Activated CD4-positive, alpha-beta memory T cell treated with anti-CD3 and anti-CD28 coated beads, Interleukin-2, amount 10 ng/mL, durations not matched to agents 7 days and 5 days (primary cell): ENCODE data around the gene SEMA4D. TPM values are rescaled to one million over a fixed set of nuclear protein-coding genes. Genes with fewer than 3 reads are reported as not detected.

Source experiments
- CTCF ChIA-PET: fragments of 350-600 bp; sonication (Branson Sonifier 250); formaldehyde crosslinking; loops from one replicate; lab custom pipeline; 2021; ENCODE audit warnings: antibody characterized with exemption, inconsistent platforms; lab: Charles Lee
- POLR2A ChIA-PET: fragments of 350-600 bp; sonication (Branson Sonifier 250); formaldehyde crosslinking; loops from one replicate; lab custom pipeline; 2021; ENCODE audit warnings: antibody characterized with exemption; lab: Charles Lee
- DNase-seq: peaks from one replicate; pipeline ENCODE4 v3.0.0-alpha.2; 2020
- H3K27ac Mint-ChIP-seq: one replicate; pipeline ENCODE4 v1.8.0; 2021; ENCODE audit warnings: mild to moderate bottlenecking, mixed read lengths
- H3K27me3 Mint-ChIP-seq: one replicate; pipeline ENCODE4 v1.8.0; 2021; ENCODE audit warnings: mixed read lengths
- H3K36me3 Mint-ChIP-seq: one replicate; pipeline ENCODE4 v1.8.0; 2021; ENCODE audit warnings: low read depth, mixed read lengths
- H3K4me1 Mint-ChIP-seq: one replicate; pipeline ENCODE4 v1.8.0; 2021; ENCODE audit warnings: mixed read lengths
- H3K4me3 Mint-ChIP-seq: one replicate; pipeline ENCODE4 v1.8.0; 2021; ENCODE audit warnings: mild to moderate bottlenecking, mixed read lengths
- H3K9me3 Mint-ChIP-seq: one replicate; pipeline ENCODE4 v1.8.0; 2021; ENCODE audit warnings: mixed read lengths
- total RNA-seq, 2 experiments: library from RNA; stranded (reverse); gene quantifications; one replicate each; pipeline ENCODE4 v1.2.3, GENCODE V29; 2021

Gene SEMA4D
- total RNA-seq, 2 experiments from 2014 or later, result 339 to 350 TPM

DNA sequence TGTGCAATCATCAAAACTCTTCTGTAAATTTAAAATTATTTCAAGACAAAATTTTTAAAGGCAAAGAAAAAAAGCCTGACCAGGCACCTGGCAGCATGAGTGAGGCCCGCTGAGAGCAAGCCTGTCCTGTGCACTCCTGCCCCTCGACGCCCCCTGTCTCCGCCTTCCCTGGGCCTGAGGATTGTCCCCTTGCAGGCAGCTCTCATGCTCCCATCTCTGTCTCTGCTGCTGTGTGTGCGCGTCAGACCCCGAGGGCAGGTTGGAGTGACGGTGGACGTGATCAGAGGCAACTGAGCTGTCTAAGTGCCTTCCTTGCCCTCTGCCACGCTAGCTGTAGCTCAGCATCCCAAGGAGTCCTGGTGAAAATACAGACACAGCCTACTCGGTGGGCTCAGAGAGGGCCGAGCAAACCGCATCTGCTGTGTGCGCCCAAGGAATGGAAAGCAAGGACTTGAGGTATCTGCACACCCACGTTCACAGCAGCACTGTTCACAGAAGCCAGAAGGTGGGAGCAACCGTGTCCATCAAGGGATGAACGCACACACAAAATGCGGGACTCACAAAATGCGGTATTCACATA, 114.1 kb downstream of the SEMA4D start:
- DNase-seq, result no peak
- CTCF ChIA-PET, result interaction anchor here (1.4 kb wide), 1 partner anchor 165 kb away, joined by 4 read pairs; no protein-coding TSS in a partner anchor
- Mint-ChIP-seq H3K27ac (no peak overlapping the region), H3K36me3 (peaks cover 85% of the 10 kb centered on the region), H3K9me3 (no peaks in the 10 kb centered on the region), H3K4me1 (peaks cover 41% of the 10 kb centered on the region), H3K4me3 (no peak overlapping the region), H3K27me3 (no peaks in the 10 kb centered on the region)
- POLR2A ChIA-PET, result interaction anchor here (1.5 to 3.5 kb wide), 3 partner anchors 14 to 165 kb away, joined by 3 to 11 read pairs (median 6); no protein-coding TSS in a partner anchor

GRCh38 chr9:89383030-89383720, 114.7 kb downstream of the SEMA4D start:
- ChIA-PET CTCF (interaction anchor here (1.0 to 1.4 kb wide), 2 partner anchors 166 kb away, joined by 3 to 4 read pairs; no protein-coding TSS in a partner anchor), POLR2A (interaction anchor here (1.5 to 3.5 kb wide), 3 partner anchors 15 to 166 kb away, joined by 3 to 11 read pairs (median 6); no protein-coding TSS in a partner anchor)
- H3K4me3 Mint-ChIP-seq, result no peak overlapping the region
- peaks cover 85% of the 10 kb centered on the region for H3K36me3 Mint-ChIP-seq
- no peaks in the 10 kb centered on the region for H3K27me3 Mint-ChIP-seq
- no peak for DNase-seq
- peaks cover 43% of the 10 kb centered on the region for H3K4me1 Mint-ChIP-seq
- H3K9me3 Mint-ChIP-seq, result no peaks in the 10 kb centered on the region
- H3K27ac Mint-ChIP-seq, result peak overlapping the region; percentile 34

GRCh38 chr9:89382026-89382986, 115.6 kb downstream of the SEMA4D start:
- CTCF ChIA-PET, result interaction anchor here (1.0 kb wide), 1 partner anchor 166 kb away, joined by 3 read pairs; no protein-coding TSS in a partner anchor
- Mint-ChIP-seq H3K27me3 (no peaks in the 10 kb centered on the region), H3K4me1 (peaks cover 49% of the 10 kb centered on the region), H3K36me3 (peaks cover 86% of the 10 kb centered on the region), H3K9me3 (no peaks in the 10 kb centered on the region), H3K27ac (peak overlapping the region; percentile 52), H3K4me3 (no peak overlapping the region)
- POLR2A ChIA-PET, result interaction anchor here (1.5 kb wide), 1 partner anchor 166 kb away, joined by 6 read pairs; no protein-coding TSS in a partner anchor
- no peak for DNase-seq

DNA sequence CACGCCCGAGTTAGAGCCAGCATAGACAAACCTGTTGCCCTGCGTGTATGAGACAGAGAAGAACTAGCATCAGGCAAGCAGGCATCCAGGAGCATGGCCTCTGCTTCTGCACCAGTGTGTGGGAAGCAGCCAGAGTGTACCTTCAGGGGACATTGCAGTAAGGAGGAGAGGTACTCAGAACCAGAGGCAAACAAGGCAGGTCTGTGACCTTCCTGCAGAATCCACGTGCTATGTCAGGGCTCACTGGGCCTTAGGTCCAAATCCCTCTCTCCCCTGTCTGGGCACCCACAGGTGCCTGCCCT, 116.7 kb downstream of the SEMA4D start:
- ChIA-PET CTCF (interaction anchor here (2.7 kb wide), 1 partner anchor 168 kb away, joined by 11 read pairs; no protein-coding TSS in a partner anchor), POLR2A (no interaction called here)
- Mint-ChIP-seq H3K36me3 (peaks cover 85% of the 10 kb centered on the region), H3K9me3 (no peaks in the 10 kb centered on the region), H3K27me3 (no peaks in the 10 kb centered on the region), H3K4me1 (peaks cover 59% of the 10 kb centered on the region), H3K27ac (peak overlapping the region; percentile 52), H3K4me3 (no peak overlapping the region)
- no peak for DNase-seq

DNA sequence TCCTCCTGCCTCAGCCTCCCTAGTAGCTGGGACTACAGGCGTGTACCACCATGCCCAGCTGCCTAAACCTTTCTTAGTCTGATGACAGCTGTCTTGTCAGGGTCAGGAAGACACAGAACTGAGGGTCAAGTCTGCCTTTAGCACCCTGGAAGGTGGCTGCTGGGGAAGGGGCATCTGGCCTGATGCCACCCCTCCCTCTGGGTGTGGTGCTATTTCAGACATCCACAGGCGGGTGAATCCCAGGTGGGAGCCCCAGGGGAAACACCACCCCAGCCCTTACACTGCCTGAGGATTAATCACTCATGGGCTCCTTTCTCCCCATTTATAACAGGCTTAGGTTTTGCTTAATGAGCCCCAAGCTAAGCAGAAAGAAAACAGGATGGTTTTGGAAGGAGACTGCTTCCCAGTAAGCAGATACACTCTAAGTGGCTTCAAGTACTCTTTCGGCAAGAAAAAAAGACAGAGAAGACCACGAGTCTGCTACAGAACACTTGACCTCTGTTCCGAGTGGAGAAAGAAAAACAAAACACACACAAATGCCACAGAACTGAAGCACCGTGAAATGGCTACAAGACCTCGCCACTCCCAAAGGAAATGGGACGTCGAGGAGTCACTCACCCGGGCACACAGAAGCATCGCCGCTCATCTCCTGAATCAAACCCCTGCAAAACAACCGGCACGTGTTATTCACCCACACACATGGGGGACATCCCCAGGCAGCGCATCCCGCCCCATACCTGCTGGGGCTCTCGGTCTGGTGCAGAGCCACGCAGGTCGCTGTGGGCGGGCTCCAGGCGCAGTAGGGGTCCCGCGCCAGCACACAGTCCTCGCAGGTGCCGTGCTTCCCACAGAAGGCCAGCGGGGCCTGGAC, 117.2 kb downstream of the SEMA4D start:
- ChIA-PET CTCF (interaction anchor here (2.7 kb wide), 1 partner anchor 168 kb away, joined by 11 read pairs; no protein-coding TSS in a partner anchor), POLR2A (interaction anchor here (1.2 kb wide), 2 partner anchors 18 to 23 kb away, joined by 3 to 4 read pairs; no protein-coding TSS in a partner anchor)
- H3K27ac Mint-ChIP-seq, result peak overlapping the region; percentile 31
- H3K4me3 Mint-ChIP-seq, result no peak overlapping the region
- H3K4me1 Mint-ChIP-seq, result peaks cover 64% of the 10 kb centered on the region
- no peak for DNase-seq
- peaks cover 80% of the 10 kb centered on the region for H3K36me3 Mint-ChIP-seq
- no peaks in the 10 kb centered on the region for H3K9me3 Mint-ChIP-seq
- H3K27me3 Mint-ChIP-seq, result no peaks in the 10 kb centered on the region

DNA sequence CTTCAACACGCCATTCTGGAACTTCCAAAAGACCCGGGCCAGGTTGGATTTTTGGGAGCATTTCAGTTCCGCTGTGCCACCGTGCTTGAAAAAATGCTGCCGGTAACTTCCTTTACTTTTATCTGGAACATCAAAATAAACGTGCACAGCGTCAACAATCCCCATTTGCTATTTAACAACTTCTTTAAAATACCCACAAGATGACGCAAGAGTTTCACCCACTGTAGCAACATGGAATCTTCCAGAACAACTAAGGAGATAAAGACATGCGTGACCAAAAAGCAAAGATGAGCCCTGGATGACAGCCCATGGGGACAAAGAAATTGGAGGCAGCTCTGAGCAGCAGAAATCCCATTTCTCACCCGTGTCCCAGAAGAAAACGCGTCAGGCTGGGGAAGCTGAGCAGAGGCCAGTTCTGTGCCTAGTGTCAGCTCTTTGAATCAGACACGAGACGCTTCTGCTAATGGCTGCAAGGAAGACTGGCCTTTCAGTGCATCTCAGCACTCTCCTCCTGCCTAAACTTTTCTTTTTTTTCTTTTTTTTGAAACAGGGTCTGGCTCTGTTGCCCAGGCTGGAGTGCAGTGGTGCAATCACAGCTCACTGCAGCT, 118.3 kb downstream of the SEMA4D start:
- ChIA-PET POLR2A (interaction anchor here (1.2 to 1.6 kb wide), 3 partner anchors 11 to 24 kb away, joined by 3 to 5 read pairs (median 4); no protein-coding TSS in a partner anchor), CTCF (interaction anchor here (1.3 to 2.7 kb wide), 2 partner anchors 14 to 169 kb away, joined by 3 to 11 read pairs; no protein-coding TSS in a partner anchor)
- DNase-seq, result no peak
- Mint-ChIP-seq H3K27me3 (no peaks in the 10 kb centered on the region), H3K4me3 (no peak overlapping the region), H3K4me1 (peaks cover 68% of the 10 kb centered on the region), H3K9me3 (no peaks in the 10 kb centered on the region), H3K27ac (peak overlapping the region; percentile 29), H3K36me3 (peaks cover 76% of the 10 kb centered on the region)

GRCh38 chr9:89379031-89379430, 118.9 kb downstream of the SEMA4D start:
- H3K9me3 Mint-ChIP-seq, result no peaks in the 10 kb centered on the region
- ChIA-PET POLR2A (interaction anchor here (1.2 to 1.6 kb wide), 2 partner anchors 10 to 20 kb away, joined by 3 to 5 read pairs; no protein-coding TSS in a partner anchor), CTCF (interaction anchor here (1.3 to 2.7 kb wide), 2 partner anchors 14 to 170 kb away, joined by 3 to 11 read pairs; no protein-coding TSS in a partner anchor)
- H3K27me3 Mint-ChIP-seq, result no peaks in the 10 kb centered on the region
- H3K4me1 Mint-ChIP-seq, result peaks cover 70% of the 10 kb centered on the region
- H3K4me3 Mint-ChIP-seq, result no peak overlapping the region
- H3K36me3 Mint-ChIP-seq, result peaks cover 71% of the 10 kb centered on the region
- H3K27ac Mint-ChIP-seq, result peak overlapping the region; percentile 52
- DNase-seq, result no peak

DNA sequence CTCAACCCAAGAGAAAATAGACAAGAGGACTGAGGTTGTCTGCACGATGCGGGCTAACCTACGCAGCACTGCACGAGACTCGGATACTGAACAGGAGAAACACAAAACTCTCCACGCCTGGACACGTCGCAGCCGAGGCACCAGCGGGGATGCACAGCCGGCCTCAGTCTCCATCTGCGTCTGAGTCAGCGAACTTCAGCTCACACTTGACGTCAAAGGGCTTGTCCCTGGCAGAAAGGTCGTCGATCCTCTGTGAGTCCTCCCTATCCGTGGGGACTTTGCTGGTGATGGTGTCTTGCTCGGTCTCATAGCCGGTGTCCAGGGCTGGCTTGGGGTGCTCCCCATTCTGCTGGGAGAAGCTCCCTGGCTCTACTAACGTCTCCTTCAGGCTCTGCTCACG, 119.4 kb downstream of the SEMA4D start:
- H3K27ac Mint-ChIP-seq, result peak overlapping the region; percentile 52
- POLR2A ChIA-PET, result interaction anchor here (1.6 kb wide), 1 partner anchor 10 kb away, joined by 5 read pairs; no protein-coding TSS in a partner anchor
- no peak overlapping the region for H3K4me3 Mint-ChIP-seq
- peaks cover 67% of the 10 kb centered on the region for H3K36me3 Mint-ChIP-seq
- CTCF ChIA-PET, result no interaction called here
- no peaks in the 10 kb centered on the region for H3K9me3 Mint-ChIP-seq
- H3K27me3 Mint-ChIP-seq, result no peaks in the 10 kb centered on the region
- peaks cover 70% of the 10 kb centered on the region for H3K4me1 Mint-ChIP-seq
- DNase-seq, result no peak

DNA sequence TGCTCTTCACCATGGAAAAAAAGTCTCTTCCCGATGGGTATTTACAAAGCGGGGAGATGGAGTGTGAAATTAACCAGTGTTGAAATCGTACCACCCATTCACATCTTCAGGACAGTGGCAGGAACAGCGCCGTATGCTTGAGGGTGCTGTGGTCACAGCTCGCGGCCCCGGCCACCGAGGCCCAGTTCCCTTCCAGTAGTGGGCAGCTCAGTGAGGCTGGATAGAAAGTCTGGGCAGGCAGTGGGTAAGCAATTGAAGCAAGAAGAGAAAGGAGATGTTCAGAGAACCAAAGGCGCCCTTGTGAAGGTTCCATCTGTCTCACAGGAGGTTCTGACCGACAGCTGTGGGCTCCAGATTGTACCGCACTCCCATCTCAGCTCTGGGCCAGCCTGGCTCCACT, 120.5 kb downstream of the SEMA4D start:
- CTCF ChIA-PET, result no interaction called here

DNA sequence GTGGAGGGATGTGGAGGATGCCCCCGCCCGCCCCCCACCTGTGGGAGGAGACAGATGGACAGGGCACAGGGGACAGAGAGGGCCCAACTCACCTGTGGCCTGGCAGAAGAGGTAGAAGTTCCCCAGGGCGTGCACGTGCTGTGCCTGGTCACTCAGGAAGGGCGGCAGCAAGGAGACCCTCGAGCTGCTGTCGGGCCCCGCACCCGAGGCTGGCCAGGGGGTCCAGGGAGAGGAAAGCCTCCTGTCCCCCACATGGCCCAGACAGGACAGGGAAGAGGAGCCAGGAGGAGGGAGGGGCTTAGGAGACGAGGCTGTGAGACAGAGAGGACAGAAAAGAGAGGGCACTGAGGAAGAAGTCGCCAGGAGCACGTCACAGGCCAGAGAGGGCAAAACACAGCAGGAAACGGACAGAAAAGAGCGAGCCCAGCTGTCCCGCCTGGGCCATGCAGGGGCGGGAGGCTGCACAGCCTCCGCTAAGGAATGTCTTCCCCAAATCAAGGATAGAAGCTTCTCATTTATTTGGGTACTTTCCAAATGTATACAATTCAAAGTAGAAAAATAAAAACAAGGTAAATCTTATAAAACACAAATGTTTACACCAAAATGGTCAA, 121.1 kb downstream of the SEMA4D start:
- CTCF ChIA-PET, result interaction anchor here (0.9 kb wide), 1 partner anchor 52 kb away, joined by 4 read pairs; no protein-coding TSS in a partner anchor
- Mint-ChIP-seq H3K27me3 (no peaks in the 10 kb centered on the region), H3K36me3 (peaks cover 62% of the 10 kb centered on the region), H3K27ac (peak overlapping the region; percentile 34), H3K4me1 (peaks cover 72% of the 10 kb centered on the region), H3K4me3 (no peak overlapping the region), H3K9me3 (no peaks in the 10 kb centered on the region)
- POLR2A ChIA-PET, result interaction anchor here (0.8 to 0.9 kb wide), 2 partner anchors 25 to 160 kb away, joined by 3 read pairs; no protein-coding TSS in a partner anchor
- no peak for DNase-seq

More for the DNA sequence above, 120.5 kb downstream of the SEMA4D start:
- peaks cover 74% of the 10 kb centered on the region for H3K4me1 Mint-ChIP-seq
- no peak for DNase-seq
- H3K4me3 Mint-ChIP-seq, result no peak overlapping the region
- POLR2A ChIA-PET, result interaction anchor here (0.9 kb wide), 1 partner anchor 24 kb away, joined by 3 read pairs; no protein-coding TSS in a partner anchor
- H3K27ac Mint-ChIP-seq, result no peak overlapping the region
- peaks cover 64% of the 10 kb centered on the region for H3K36me3 Mint-ChIP-seq
- no peaks in the 10 kb centered on the region for H3K9me3 Mint-ChIP-seq
- H3K27me3 Mint-ChIP-seq, result no peaks in the 10 kb centered on the region
